GM12878 (cell line): ENCODE measurements around the gene DYNC1H1. TPM values are rescaled to one million over a fixed set of nuclear protein-coding genes. Genes with fewer than 3 reads are reported as not detected.

Experiments used
- ATAC-seq: fragments of 200-7000 bp; cut with Tn5 transposase; 3 replicates; pipeline ENCODE4 v1.9.1; 2020; ENCODE audit warnings: mild to moderate bottlenecking, moderate library complexity
- BruUV-seq: library from RNA; stranded (reverse); fragments of 400-500 nt; replicated peaks from 2 replicates; lab custom pipeline; 2021; lab: Mats Ljungman, UMichigan
- CTCF ChIA-PET: fragments of 300-600 bp; sonication (Branson Sonifier 250); formaldehyde crosslinking; extraction: SDS; loops from one replicate; lab custom pipeline; 2021; ENCODE audit warnings: inconsistent platforms; lab: Yijun Ruan, JAX
- POLR2A ChIA-PET: fragments of 350-600 bp; formaldehyde crosslinking; extraction: SDS; loops from one replicate; lab custom pipeline; 2021; ENCODE audit warnings: inconsistent platforms; lab: Charles Lee
- RAD21 ChIA-PET: fragments of 300-600 bp; sonication (Branson Sonifier 250); formaldehyde crosslinking; loops from one replicate; lab custom pipeline; 2023; ENCODE audit warnings: antibody characterized with exemption; ENCODE audit not compliant: unreplicated experiment; lab: Charles Lee
- SMC1A ChIA-PET: fragments of 300-600 bp; sonication (Branson Sonifier 250); formaldehyde crosslinking; loops from one replicate; lab custom pipeline; 2023; ENCODE audit not compliant: unreplicated experiment, uncharacterized antibody; lab: Charles Lee
- DNase-seq: peaks from one replicate; pipeline ENCODE4 v3.0.0-alpha.2; 2011; ENCODE audit warnings: low read depth, low spot score
- FAIRE-seq: peaks from 3 replicates; lab custom pipeline; 2011; peaks lifted over from hg19 to GRCh38; lab: Jason Lieb, UNC
- H2AFZ ChIP-seq: 2 replicates; pipeline ENCODE4 v1.6.0; 2011; ENCODE audit warnings: low read depth, low read length, control low read depth; ENCODE audit not compliant: control insufficient read depth
- H3K27ac ChIP-seq: 2 replicates; pipeline ENCODE4 v1.5.1; 2011; ENCODE audit warnings: control low read depth; ENCODE audit not compliant: control insufficient read depth, insufficient read depth
- H3K27me3 ChIP-seq, 2 experiments: replicated peaks in 1 of 2; 2 replicates each; pipeline versions ENCODE4 v1.6.0 to v1.6.1; 2011; ENCODE audit warnings: low read length in 1 of 2; ENCODE audit not compliant: control insufficient read depth in 2 of 2, insufficient read depth in 2 of 2
- H3K36me3 ChIP-seq, 2 experiments: 2 replicates each; pipeline ENCODE4 v1.5.1; 2011; ENCODE audit warnings: low read length in 1 of 2; ENCODE audit not compliant: control insufficient read depth in 2 of 2, insufficient read depth in 2 of 2
- H3K4me1 ChIP-seq: 2 replicates; pipeline ENCODE4 v1.6.1; 2011; ENCODE audit warnings: mild to moderate bottlenecking, low read length, moderate library complexity, mixed read lengths; ENCODE audit not compliant: control insufficient read depth, insufficient read depth
- H3K4me2 ChIP-seq: 2 replicates; pipeline ENCODE4 v1.6.0; 2011; ENCODE audit warnings: control low read depth; ENCODE audit not compliant: control insufficient read depth, insufficient read depth
- H3K4me3 ChIP-seq: fragments of 200-600 bp; sonication (generic); 2 replicates; pipeline ENCODE4 v1.5.1; 2016
- H3K79me2 ChIP-seq: 2 replicates; pipeline ENCODE4 v1.6.0; 2011; ENCODE audit warnings: low read length; ENCODE audit not compliant: control insufficient read depth, insufficient read depth
- H3K9ac ChIP-seq: 2 replicates; pipeline ENCODE4 v1.8.0; 2011; ENCODE audit warnings: low read length, control low read depth, mixed read lengths; ENCODE audit not compliant: control insufficient read depth, insufficient read depth
- H3K9me3 ChIP-seq: replicated peaks from 3 replicates; pipeline ENCODE4 v1.5.1; 2011; ENCODE audit warnings: mild to moderate bottlenecking, low read length; ENCODE audit not compliant: control insufficient read depth, insufficient read depth
- H4K20me1 ChIP-seq: 2 replicates; pipeline ENCODE4 v1.6.0; 2011; ENCODE audit not compliant: control insufficient read depth, insufficient read depth
- CBX3 ChIP-seq: fragments of 200-600 bp; sonication (generic); IDR thresholded peaks from 2 replicates; pipeline ENCODE4 v1.6.1; 2016; ENCODE audit warnings: low read depth, borderline replicate concordance
- JUNB ChIP-seq: IDR thresholded peaks from 2 replicates; pipeline ENCODE4 v1.6.1; 2016; ENCODE audit warnings: antibody characterized with exemption, mild to moderate bottlenecking
- MTA2 ChIP-seq: fragments of 450-650 bp; IDR thresholded peaks from 2 replicates; pipeline ENCODE4 v1.6.1; 2016; ENCODE audit warnings: low read depth, mild to moderate bottlenecking, moderate library complexity
- MTA3 ChIP-seq: IDR thresholded peaks from 2 replicates; pipeline ENCODE4 v1.6.1; 2012; ENCODE audit warnings: low read length, inconsistent platforms, borderline replicate concordance
- NFIC ChIP-seq: IDR thresholded peaks from 2 replicates; pipeline ENCODE4 v1.6.1; 2012; ENCODE audit warnings: low read depth, mild to moderate bottlenecking, inconsistent platforms, low read length, moderate library complexity
- NFYB ChIP-seq: IDR thresholded peaks from 2 replicates; pipeline ENCODE4 v1.6.1; 2011; ENCODE audit warnings: low read depth, mild to moderate bottlenecking, low read length, improper control_type of control experiment, moderate library complexity; ENCODE audit not compliant: insufficient read depth
- STAT1 ChIP-seq: fragments of 450-650 bp; conservative IDR thresholded peaks from 2 replicates; pipeline ENCODE4 v1.6.1; 2014; ENCODE audit warnings: antibody characterized with exemption, mild to moderate bottlenecking
- TARDBP ChIP-seq: IDR thresholded peaks from 2 replicates; pipeline ENCODE4 v1.6.1; 2016; ENCODE audit warnings: borderline replicate concordance
- WRNIP1 ChIP-seq: IDR thresholded peaks from 2 replicates; pipeline ENCODE4 v1.6.1; 2011; ENCODE audit warnings: low read depth, low read length, improper control_type of control experiment, borderline replicate concordance
- WGBS: methylation state at CpG from one replicate; pipeline ENCODE4 v1.1.6; 2016; ENCODE audit warnings: low lambda C conversion rate; ENCODE audit not compliant: insufficient replicate concordance, insufficient coverage; ENCODE audit errors: missing lambda C conversion rate; 5-methylcytosine and 5-hydroxymethylcytosine counted together
- in situ Hi-C: fragments of 300-500 bp; cut with MboI; formaldehyde crosslinking; loops from 9 replicates; pipeline ENCODE4 v1.14.3; 2018; ENCODE audit warnings: mixed read lengths
- intact Hi-C: fragments of 100-400 bp; cut with micrococcal nuclease; formaldehyde crosslinking; loops from one replicate; pipeline ENCODE4 v1.14.2; 2022; ENCODE audit not compliant: unreplicated experiment
- polyA plus RNA-seq, 11 experiments: library from polyadenylated mRNA; depleted of rRNA in 4 of 11; unstranded in 6 of 11; stranded (reverse) in 5 of 11; fragments of >200 nt; fragmentation: Nextera tagmentation in 4 of 11; fragmentation: Illumina TruSeq in 1 of 11; extraction: Ambion mirVana in 4 of 11; extraction: Trizol in 1 of 11; gene quantifications; 1 replicate in 1 of 11; 2 replicates in 10 of 11; pipeline versions ENCODE4 v1.2.1 to v1.2.3, GENCODE V29; 2011 to 2016; ENCODE audit warnings: inconsistent platforms in 2 of 11, missing spikeins in 2 of 11, low read depth in 1 of 11
- total RNA-seq, 4 experiments: library from RNA; depleted of rRNA in 3 of 4; stranded (reverse); fragments of >200 nt in 3 of 4; fragmentation: Illumina TruSeq in 1 of 4; extraction: Trizol in 1 of 4; gene quantifications; 2 replicates each; pipeline versions ENCODE4 v1.2.1 to v1.2.3, GENCODE V29; 2013 to 2021
- TF ChIP-seq, protein P1 (sequence below): fragments of 450-650 bp; IDR thresholded peaks from 2 replicates; pipeline ENCODE4 v1.6.1; 2016; ENCODE audit warnings: mild to moderate bottlenecking
- TF ChIP-seq, protein P2 (sequence below): fragments of 450-650 bp; conservative IDR thresholded peaks from 2 replicates; pipeline ENCODE4 v1.6.1; 2017; ENCODE audit warnings: mild to moderate bottlenecking, moderate library complexity
- TF ChIP-seq, protein P3 (sequence below): IDR thresholded peaks from 2 replicates; pipeline ENCODE4 v1.6.1; 2012; ENCODE audit warnings: low read depth, low read length, improper control_type of control experiment
- TF ChIP-seq, protein P4 (sequence below): IDR thresholded peaks from 2 replicates; pipeline ENCODE4 v1.6.1; 2012; ENCODE audit warnings: improper control_type of control experiment, low read depth, low read length; ENCODE audit not compliant: insufficient replicate concordance

Gene DYNC1H1
- total and polyA plus RNA-seq, 10 of the 15 experiments (the other 5 are each of a cell fraction or from before 2014, with no cell fraction given): 38.4 to 291 (median 111) TPM

DNA sequence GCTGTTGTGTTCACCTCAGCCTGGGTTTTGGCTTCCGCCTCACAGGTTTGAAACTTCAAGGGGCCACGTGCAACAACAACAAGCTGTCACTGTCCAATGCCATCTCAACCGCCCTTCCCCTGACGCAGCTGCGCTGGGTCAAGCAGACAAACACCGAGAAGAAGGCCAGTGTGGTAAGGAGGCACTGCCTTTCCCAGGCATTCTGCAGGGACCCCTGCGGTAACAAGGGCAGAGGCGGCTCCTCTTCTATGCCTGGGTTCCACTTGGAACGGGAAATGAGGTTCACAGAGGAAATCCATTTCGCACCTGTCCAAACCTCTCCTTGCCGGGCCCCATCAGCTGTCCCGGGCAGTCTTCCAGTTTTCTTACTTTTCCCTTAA is 85.6 kb downstream of the DYNC1H1 start:
- ATAC-seq (no peak), DNase-seq (no peak), FAIRE-seq (no peak)
- H3K9me3 ChIP-seq: no peaks in the 10 kb centered on the region
- no peaks in the 10 kb centered on the region for H3K27me3 ChIP-seq
- TF ChIP-seq, protein P1, sequence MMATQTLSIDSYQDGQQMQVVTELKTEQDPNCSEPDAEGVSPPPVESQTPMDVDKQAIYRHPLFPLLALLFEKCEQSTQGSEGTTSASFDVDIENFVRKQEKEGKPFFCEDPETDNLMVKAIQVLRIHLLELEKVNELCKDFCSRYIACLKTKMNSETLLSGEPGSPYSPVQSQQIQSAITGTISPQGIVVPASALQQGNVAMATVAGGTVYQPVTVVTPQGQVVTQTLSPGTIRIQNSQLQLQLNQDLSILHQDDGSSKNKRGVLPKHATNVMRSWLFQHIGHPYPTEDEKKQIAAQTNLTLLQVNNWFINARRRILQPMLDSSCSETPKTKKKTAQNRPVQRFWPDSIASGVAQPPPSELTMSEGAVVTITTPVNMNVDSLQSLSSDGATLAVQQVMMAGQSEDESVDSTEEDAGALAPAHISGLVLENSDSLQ: no peak
- TF ChIP-seq JUNB (no peak), TARDBP (no peak), MTA3 (no peak), NFIC (no peak), NFYB (no peak), CBX3 (no peak), WRNIP1 (no peak), STAT1 (no peak), MTA2 (no peak)
- TF ChIP-seq, protein P2, sequence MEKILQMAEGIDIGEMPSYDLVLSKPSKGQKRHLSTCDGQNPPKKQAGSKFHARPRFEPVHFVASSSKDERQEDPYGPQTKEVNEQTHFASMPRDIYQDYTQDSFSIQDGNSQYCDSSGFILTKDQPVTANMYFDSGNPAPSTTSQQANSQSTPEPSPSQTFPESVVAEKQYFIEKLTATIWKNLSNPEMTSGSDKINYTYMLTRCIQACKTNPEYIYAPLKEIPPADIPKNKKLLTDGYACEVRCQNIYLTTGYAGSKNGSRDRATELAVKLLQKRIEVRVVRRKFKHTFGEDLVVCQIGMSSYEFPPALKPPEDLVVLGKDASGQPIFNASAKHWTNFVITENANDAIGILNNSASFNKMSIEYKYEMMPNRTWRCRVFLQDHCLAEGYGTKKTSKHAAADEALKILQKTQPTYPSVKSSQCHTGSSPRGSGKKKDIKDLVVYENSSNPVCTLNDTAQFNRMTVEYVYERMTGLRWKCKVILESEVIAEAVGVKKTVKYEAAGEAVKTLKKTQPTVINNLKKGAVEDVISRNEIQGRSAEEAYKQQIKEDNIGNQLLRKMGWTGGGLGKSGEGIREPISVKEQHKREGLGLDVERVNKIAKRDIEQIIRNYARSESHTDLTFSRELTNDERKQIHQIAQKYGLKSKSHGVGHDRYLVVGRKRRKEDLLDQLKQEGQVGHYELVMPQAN: no peak
- TF ChIP-seq, protein P3, sequence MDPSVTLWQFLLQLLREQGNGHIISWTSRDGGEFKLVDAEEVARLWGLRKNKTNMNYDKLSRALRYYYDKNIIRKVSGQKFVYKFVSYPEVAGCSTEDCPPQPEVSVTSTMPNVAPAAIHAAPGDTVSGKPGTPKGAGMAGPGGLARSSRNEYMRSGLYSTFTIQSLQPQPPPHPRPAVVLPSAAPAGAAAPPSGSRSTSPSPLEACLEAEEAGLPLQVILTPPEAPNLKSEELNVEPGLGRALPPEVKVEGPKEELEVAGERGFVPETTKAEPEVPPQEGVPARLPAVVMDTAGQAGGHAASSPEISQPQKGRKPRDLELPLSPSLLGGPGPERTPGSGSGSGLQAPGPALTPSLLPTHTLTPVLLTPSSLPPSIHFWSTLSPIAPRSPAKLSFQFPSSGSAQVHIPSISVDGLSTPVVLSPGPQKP: no peak
- TF ChIP-seq, protein P4, sequence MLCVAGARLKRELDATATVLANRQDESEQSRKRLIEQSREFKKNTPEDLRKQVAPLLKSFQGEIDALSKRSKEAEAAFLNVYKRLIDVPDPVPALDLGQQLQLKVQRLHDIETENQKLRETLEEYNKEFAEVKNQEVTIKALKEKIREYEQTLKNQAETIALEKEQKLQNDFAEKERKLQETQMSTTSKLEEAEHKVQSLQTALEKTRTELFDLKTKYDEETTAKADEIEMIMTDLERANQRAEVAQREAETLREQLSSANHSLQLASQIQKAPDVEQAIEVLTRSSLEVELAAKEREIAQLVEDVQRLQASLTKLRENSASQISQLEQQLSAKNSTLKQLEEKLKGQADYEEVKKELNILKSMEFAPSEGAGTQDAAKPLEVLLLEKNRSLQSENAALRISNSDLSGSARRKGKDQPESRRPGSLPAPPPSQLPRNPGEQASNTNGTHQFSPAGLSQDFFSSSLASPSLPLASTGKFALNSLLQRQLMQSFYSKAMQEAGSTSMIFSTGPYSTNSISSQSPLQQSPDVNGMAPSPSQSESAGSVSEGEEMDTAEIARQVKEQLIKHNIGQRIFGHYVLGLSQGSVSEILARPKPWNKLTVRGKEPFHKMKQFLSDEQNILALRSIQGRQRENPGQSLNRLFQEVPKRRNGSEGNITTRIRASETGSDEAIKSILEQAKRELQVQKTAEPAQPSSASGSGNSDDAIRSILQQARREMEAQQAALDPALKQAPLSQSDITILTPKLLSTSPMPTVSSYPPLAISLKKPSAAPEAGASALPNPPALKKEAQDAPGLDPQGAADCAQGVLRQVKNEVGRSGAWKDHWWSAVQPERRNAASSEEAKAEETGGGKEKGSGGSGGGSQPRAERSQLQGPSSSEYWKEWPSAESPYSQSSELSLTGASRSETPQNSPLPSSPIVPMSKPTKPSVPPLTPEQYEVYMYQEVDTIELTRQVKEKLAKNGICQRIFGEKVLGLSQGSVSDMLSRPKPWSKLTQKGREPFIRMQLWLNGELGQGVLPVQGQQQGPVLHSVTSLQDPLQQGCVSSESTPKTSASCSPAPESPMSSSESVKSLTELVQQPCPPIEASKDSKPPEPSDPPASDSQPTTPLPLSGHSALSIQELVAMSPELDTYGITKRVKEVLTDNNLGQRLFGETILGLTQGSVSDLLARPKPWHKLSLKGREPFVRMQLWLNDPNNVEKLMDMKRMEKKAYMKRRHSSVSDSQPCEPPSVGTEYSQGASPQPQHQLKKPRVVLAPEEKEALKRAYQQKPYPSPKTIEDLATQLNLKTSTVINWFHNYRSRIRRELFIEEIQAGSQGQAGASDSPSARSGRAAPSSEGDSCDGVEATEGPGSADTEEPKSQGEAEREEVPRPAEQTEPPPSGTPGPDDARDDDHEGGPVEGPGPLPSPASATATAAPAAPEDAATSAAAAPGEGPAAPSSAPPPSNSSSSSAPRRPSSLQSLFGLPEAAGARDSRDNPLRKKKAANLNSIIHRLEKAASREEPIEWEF: no peak
- ChIA-PET RAD21 (interaction anchor here (1.8 kb wide), 1 partner anchor 46 kb away, joined by 4 read pairs; no protein-coding TSS in a partner anchor), POLR2A (no interaction called here), SMC1A (interaction anchor here (0.6 to 1.7 kb wide), 2 partner anchors 10 to 47 kb away, joined by 3 to 8 read pairs; no protein-coding TSS in a partner anchor), CTCF (no interaction called here)
- intact Hi-C loops (loop anchor here (2.0 kb wide), 1 partner anchor 27 kb away; no protein-coding TSS in a partner anchor), in situ Hi-C loops (no loop called here)
- no peak overlapping the region for H2AFZ ChIP-seq
- no peak overlapping the region for H3K9ac ChIP-seq
- no peaks in the 10 kb centered on the region for H3K4me1 ChIP-seq
- no peaks in the 10 kb centered on the region for H3K79me2 ChIP-seq
- H3K4me2 ChIP-seq: no peak overlapping the region
- no peak overlapping the region for H3K4me3 ChIP-seq
- no TSS peak for BruUV-seq
- no peak overlapping the region for H3K27ac ChIP-seq
- H3K36me3 ChIP-seq: peaks cover 0 to 33% of the 10 kb centered on the region in 2 experiments; a peak in 2 of 4 replicates
- H4K20me1 ChIP-seq: no peaks in the 10 kb centered on the region
- WGBS: 96% methylated on average over 12 of the region's 12 CpGs
